ENCODE measurements around the gene NANOS3. TPM values are rescaled to one million over a fixed set of nuclear protein-coding genes. Genes with fewer than 3 reads are reported as not detected.

The NANOS3 gene
- total RNA-seq, result not detected in 2 replicates

- no peak for DNase-seq (ENCODE audit: low read depth)
Measured at GRCh38 chr19:13876834-13877233, at the start of gene NANOS3. Gene NANOS3, plus strand, starts transcription at chr19:13877134. Its CDS starts 115 bp downstream, at chr19:13877249.

- no peak for DNase-seq (ENCODE audit: low read depth)
Measured at GRCh38 chr19:13827656-13828055, 49.3 kb upstream of the NANOS3 start.

GRCh38 chr19:13830114-13830740 is 46.7 kb upstream of the NANOS3 start:
- no peak for DNase-seq (ENCODE audit: low read depth)

- no peak for DNase-seq (ENCODE audit: low read depth)
Measured at GRCh38 chr19:13830741-13831536, 46.0 kb upstream of the NANOS3 start.

- no peak for DNase-seq (ENCODE audit: low read depth)
Measured at GRCh38 chr19:13831537-13832467, 45.1 kb upstream of the NANOS3 start.

- peak; percentile 67 for DNase-seq (ENCODE audit: low read depth)
Measured at GRCh38 chr19:13833330-13834243, 43.3 kb upstream of the NANOS3 start.

- DNase-seq (ENCODE audit: low read depth), result no peak
Measured at GRCh38 chr19:13834244-13835069, 42.5 kb upstream of the NANOS3 start.

GRCh38 chr19:13835791-13836723 is 40.9 kb upstream of the NANOS3 start:
- DNase-seq (ENCODE audit: low read depth), result no peak

GRCh38 chr19:13838435-13839129 is 38.4 kb upstream of the NANOS3 start:
- DNase-seq (ENCODE audit: low read depth), result no peak

- DNase-seq (ENCODE audit: low read depth), result no peak
Measured at GRCh38 chr19:13839130-13839937, 37.6 kb upstream of the NANOS3 start.

GRCh38 chr19:13839938-13840304 is 37.0 kb upstream of the NANOS3 start:
- no peak for DNase-seq (ENCODE audit: low read depth)

- no peak for DNase-seq (ENCODE audit: low read depth)
Measured at GRCh38 chr19:13840305-13841085, 36.4 kb upstream of the NANOS3 start.

GRCh38 chr19:13841086-13841961 is 35.6 kb upstream of the NANOS3 start:
- DNase-seq (ENCODE audit: low read depth), result no peak

GRCh38 chr19:13841962-13842290 is 35.0 kb upstream of the NANOS3 start:
- no peak for DNase-seq (ENCODE audit: low read depth)

GRCh38 chr19:13842291-13843103 is 34.4 kb upstream of the NANOS3 start:
- no peak for DNase-seq (ENCODE audit: low read depth)
